Loucy (cell line): ENCODE data around the gene ITIH3.

Experiments
- H2AFZ ChIP-seq: fragments of 200-600 bp; sonication (generic); 2 replicates; pipeline ENCODE4 v1.6.0; 2016; ENCODE audit warnings: antibody characterized with exemption, mild to moderate bottlenecking, low read length, moderate library complexity
- H3F3A ChIP-seq: fragments of 200-600 bp; 2 replicates; pipeline ENCODE4 v1.6.0; 2016; ENCODE audit warnings: antibody characterized with exemption, low read depth, mild to moderate bottlenecking
- H3K27me3 ChIP-seq: fragments of 200-600 bp; sonication (generic); 2 replicates; pipeline ENCODE4 v1.6.1; 2014; ENCODE audit warnings: low read length, mild to moderate bottlenecking; ENCODE audit not compliant: insufficient read depth, poor library complexity, severe bottlenecking
- H3K36me3 ChIP-seq: fragments of 200-600 bp; sonication (generic); 2 replicates; pipeline ENCODE4 v1.6.1; 2016; ENCODE audit warnings: low read length; ENCODE audit not compliant: insufficient read depth
- H3K4me1 ChIP-seq: fragments of 200-600 bp; sonication (generic); 2 replicates; pipeline ENCODE4 v1.5.1; 2014; ENCODE audit warnings: low read length, mild to moderate bottlenecking; ENCODE audit not compliant: insufficient read depth, poor library complexity, severe bottlenecking
- H3K4me2 ChIP-seq: fragments of 200-600 bp; sonication (generic); 2 replicates; pipeline ENCODE4 v1.6.0; 2014; ENCODE audit warnings: antibody characterized with exemption, low read length, low read depth, mild to moderate bottlenecking; ENCODE audit not compliant: poor library complexity, severe bottlenecking
- H3K4me3 ChIP-seq: fragments of 200-600 bp; sonication (generic); 2 replicates; pipeline ENCODE4 v1.5.1; 2014; ENCODE audit warnings: low read length, mild to moderate bottlenecking, mixed read lengths; ENCODE audit not compliant: poor library complexity, severe bottlenecking
- H3K79me2 ChIP-seq: fragments of 200-600 bp; sonication (generic); 2 replicates; pipeline ENCODE4 v1.6.1; 2014; ENCODE audit warnings: low read length; ENCODE audit not compliant: insufficient read depth
- H3K9ac ChIP-seq: fragments of 200-600 bp; sonication (generic); 2 replicates; pipeline ENCODE4 v1.6.0; 2014; ENCODE audit warnings: mild to moderate bottlenecking, low read depth, low read length, moderate library complexity; ENCODE audit not compliant: poor library complexity, severe bottlenecking
- H3K9me2 ChIP-seq: fragments of 200-600 bp; sonication (generic); replicated peaks from 2 replicates; pipeline ENCODE4 v1.6.1; 2016; ENCODE audit warnings: low read depth, low read length, mixed read lengths
- H3K9me3 ChIP-seq: fragments of 200-600 bp; sonication (generic); 2 replicates; pipeline ENCODE4 v1.6.1; 2014; ENCODE audit warnings: mild to moderate bottlenecking, antibody characterized with exemption, low read length, low read depth; ENCODE audit not compliant: insufficient read depth
- H4K20me1 ChIP-seq: fragments of 200-600 bp; sonication (generic); 2 replicates; pipeline ENCODE4 v1.6.0; 2014; ENCODE audit warnings: antibody characterized with exemption, low read length, mild to moderate bottlenecking; ENCODE audit not compliant: insufficient read depth, poor library complexity, severe bottlenecking
- CTCF ChIP-seq: fragments of 200-600 bp; sonication (generic); conservative IDR thresholded peaks from 2 replicates; pipeline ENCODE4 v1.5.1; 2014; ENCODE audit warnings: mild to moderate bottlenecking, antibody characterized with exemption, low read length
- EZH2phosphoT487 ChIP-seq: fragments of 200-600 bp; IDR thresholded peaks from 2 replicates; pipeline ENCODE4 v1.6.1; 2018; ENCODE audit warnings: antibody characterized with exemption, mild to moderate bottlenecking, moderate library complexity, borderline replicate concordance

The ITIH3 gene

DNA sequence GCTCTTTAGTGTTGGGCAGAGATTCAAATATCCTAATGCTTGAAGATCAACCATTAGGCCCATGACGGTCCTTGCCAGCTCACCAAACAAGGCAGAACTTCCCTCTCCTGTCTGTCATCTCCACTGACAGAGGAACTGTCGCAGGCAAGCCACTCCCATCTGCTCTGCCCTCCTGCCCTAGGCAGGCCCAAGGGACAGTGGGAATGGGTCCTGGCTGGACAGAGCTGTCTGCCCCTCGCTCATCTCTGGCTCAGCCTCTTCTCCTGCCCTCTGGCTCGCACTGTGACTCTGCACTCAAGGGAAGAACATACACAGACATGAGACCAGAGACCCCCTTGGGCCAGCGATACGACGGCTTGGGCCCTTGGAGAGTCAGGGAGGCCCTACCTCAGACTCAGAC, 47.8 kb downstream of the ITIH3 start:
- H3K4me1 ChIP-seq, result peaks cover 19% of the 10 kb centered on the region
- H3K9ac ChIP-seq, result no peak overlapping the region
- no peaks in the 10 kb centered on the region for H3K79me2 ChIP-seq
- no peaks in the 10 kb centered on the region for H3K9me3 ChIP-seq
- H3K4me3 ChIP-seq, result no peak overlapping the region
- H3K36me3 ChIP-seq, result peaks cover 11% of the 10 kb centered on the region; the same call in 1 of the 2 replicates
- H3F3A ChIP-seq, result no peaks in the 10 kb centered on the region
- no peaks in the 10 kb centered on the region for H4K20me1 ChIP-seq
- no peaks in the 10 kb centered on the region for H3K9me2 ChIP-seq
- H3K4me2 ChIP-seq, result no peak overlapping the region
- H2AFZ ChIP-seq, result no peak overlapping the region
- H3K27me3 ChIP-seq, result no peaks in the 10 kb centered on the region
- no peak for TF ChIP-seq EZH2phosphoT487
- no peak for TF ChIP-seq CTCF

GRCh38 chr3:52843108-52843865, 48.7 kb downstream of the ITIH3 start:
- Histone ChIP-seq H3K27me3 (no peaks in the 10 kb centered on the region), H3K4me1 (peaks cover 10% of the 10 kb centered on the region), H3K79me2 (no peaks in the 10 kb centered on the region), H3K4me2 (no peak overlapping the region), H2AFZ (no peak overlapping the region), H4K20me1 (no peaks in the 10 kb centered on the region), H3K36me3 (peaks cover 17% of the 10 kb centered on the region; the same call in 1 of the 2 replicates), H3K4me3 (no peak overlapping the region), H3F3A (no peaks in the 10 kb centered on the region), H3K9me3 (no peaks in the 10 kb centered on the region), H3K9ac (no peak overlapping the region), H3K9me2 (no peaks in the 10 kb centered on the region)
- TF ChIP-seq EZH2phosphoT487 (no peak), CTCF (no peak)

DNA sequence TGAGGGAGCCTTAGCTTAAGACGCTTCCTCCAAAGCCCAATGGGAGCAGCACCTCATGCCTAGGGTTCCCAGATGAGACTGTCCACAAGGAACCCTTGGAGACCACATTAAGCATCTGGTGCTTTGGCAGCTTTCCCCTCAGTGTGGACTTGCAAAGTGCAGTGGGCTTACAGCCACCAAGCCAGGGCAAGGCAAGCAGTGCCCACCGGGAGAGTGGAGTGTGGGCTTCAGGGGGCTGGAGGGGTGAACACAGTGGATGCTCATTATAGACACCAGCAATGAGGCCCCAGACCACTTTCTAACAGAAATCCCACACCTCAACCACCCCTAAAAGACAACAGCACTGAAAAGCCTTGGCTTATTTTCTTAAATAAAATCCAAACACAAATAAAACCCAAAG, 49.3 kb downstream of the ITIH3 start:
- peaks cover 4% of the 10 kb centered on the region for H3K4me1 ChIP-seq

More for the DNA sequence above, 49.3 kb downstream of the ITIH3 start:
- Histone ChIP-seq H3K9ac (no peak overlapping the region), H3K79me2 (no peaks in the 10 kb centered on the region), H3K27me3 (no peaks in the 10 kb centered on the region), H3K36me3 (peaks cover 23% of the 10 kb centered on the region; the same call in 1 of the 2 replicates), H3K9me2 (no peaks in the 10 kb centered on the region), H3K4me3 (no peak overlapping the region), H3K4me2 (no peak overlapping the region), H3K9me3 (no peaks in the 10 kb centered on the region), H3F3A (no peaks in the 10 kb centered on the region), H2AFZ (no peak overlapping the region), H4K20me1 (no peaks in the 10 kb centered on the region)
- no peak for TF ChIP-seq EZH2phosphoT487
- TF ChIP-seq CTCF, result no peak
